NK-92 treated with Interleukin-12 subunit alpha and Interleukin-12 subunit beta, amount 100 ng/mL, for 24 hours (cell line): ENCODE data around the gene HOATZ.

Source experiments
- DNase-seq: peaks from one replicate; lab custom pipeline; 2025; lab: John Stamatoyannopoulos, UW

Gene HOATZ

GRCh38 chr11:111549196-111549868 is 34.8 kb downstream of the HOATZ start:
- DNase-seq: no peak

- no peak for DNase-seq
Observed at GRCh38 chr11:111549869-111550203, 35.3 kb downstream of the HOATZ start.

DNA sequence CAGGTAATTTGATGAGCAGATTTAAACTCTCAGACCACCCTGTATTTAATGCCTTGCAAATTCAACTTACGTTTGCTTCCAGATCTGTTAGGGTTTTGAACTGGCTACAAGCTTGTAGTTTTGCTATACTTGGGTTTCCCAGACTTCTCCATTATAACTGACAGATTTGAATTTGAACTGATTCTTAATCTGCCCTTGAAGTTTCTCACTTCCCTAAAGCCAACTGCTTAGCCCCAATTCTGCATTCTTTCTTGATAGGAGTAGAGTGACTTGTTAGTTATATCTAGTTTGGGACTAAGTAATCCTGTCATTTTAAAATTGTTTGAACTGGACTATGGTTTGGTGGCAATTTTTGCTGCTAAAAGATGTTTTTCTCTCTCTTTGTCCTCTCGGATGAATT is 35.7 kb downstream of the HOATZ start:
- DNase-seq: no peak

DNA sequence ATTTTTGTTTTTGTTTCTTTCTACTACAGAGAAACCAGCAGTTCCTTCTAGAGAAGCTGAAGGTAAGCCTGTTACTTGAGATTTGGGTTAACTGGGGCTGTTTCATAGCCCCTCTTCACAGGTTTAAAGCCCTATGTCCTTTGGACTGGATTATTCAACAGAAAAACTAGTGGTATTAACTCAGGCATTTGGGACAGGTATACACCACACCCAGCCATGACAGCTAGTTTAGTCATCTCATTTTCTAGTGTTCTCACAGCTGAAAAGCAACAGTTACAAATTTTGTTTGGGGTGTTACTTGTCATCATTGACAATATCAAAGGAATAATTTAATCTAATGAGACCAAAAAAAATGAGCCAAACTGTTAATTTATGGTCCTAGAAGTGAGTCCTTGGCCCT is 40.0 kb downstream of the HOATZ start:
- DNase-seq: no peak

GRCh38 chr11:111555255-111555654 is 40.7 kb downstream of the HOATZ start:
- DNase-seq: no peak

DNA sequence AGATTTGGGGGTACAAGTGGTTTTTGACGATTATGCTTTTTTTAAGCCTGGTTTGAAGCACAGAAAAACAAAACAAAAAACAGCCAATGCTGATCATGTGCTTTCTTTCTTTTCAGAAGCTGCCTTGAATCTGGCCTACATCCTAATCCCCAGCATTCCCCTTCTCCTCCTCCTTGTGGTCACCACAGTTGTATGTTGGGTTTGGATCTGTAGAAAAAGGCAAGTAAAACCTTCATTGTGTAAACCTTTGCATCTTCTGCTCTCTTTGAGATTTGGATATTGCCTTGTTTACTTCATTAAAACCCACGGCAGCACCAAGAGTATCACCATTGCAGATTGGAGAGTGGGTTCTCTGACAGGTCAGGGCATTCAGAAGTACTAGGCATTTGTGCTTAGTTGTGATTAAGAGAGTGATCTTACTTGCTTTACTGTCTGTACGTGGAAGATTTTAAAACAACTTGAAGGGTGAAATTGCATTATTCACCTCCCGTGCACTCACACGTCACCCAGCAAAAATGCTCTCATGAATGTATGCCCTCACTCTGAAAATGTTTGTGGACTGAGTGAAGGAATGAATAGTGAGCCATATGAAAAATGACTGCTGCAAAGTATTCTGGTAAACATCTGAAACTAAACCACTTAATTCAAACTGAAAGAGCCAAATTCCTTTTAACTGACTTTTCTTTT is 43.0 kb downstream of the HOATZ start:
- DNase-seq: no peak

DNA sequence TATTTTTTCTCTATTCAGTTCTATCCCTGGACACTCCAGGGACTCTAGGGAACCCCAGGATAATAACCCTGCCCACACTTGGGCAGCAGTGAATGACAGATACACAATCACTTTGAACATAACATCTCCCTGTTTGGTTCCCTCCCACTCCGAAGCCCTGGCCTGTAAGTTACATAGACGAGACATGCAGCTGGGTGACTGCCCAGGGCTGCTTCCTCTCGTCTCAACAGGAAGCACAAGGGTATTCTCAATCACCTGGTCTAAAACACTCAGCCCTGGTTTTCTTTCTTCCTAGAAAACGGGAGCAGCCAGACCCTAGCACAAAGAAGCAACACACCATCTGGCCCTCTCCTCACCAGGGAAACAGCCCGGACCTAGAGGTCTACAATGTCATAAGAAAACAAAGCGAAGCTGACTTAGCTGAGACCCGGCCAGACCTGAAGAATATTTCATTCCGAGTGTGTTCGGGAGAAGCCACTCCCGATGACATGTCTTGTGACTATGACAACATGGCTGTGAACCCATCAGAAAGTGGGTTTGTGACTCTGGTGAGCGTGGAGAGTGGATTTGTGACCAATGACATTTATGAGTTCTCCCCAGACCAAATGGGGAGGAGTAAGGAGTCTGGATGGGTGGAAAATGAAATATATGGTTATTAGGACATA is 45.4 kb downstream of the HOATZ start:
- no peak for DNase-seq

DNA sequence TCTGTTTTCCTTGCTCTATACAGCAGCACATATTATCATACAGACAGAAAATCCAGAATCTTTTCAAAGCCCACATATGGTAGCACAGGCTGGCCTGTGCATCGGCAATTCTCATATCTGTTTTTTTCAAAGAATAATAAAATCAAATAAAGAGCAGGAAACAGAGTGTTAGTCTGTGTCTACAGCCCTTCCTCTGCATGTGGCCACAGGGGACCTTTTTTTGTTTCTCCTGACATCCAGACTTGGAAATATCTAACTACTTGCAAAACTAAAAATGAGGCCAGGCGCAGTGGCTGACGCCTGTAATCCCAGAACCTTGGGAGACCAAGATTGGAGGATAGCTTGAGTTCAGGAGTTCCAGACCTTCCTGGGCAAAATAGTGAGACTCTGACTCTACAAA is 46.2 kb downstream of the HOATZ start:
- DNase-seq: no peak

DNA sequence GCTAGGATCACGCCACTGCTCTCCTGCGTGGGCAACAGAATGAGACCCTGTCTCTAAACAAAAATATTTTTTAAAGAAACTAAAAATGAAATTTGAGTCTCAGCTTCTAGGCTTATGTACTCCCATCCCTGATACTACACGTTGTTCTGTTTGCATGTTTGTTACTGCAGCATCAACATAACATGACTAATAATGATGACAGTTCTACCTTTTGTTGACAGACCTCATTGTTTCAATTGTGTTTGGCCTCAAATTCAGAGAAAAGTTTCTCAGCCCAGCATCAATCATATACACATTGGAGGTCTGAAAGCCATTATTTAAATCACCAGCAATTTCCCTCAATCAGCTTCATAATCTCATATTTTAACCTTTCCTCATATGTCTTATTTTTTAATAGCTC is 46.7 kb downstream of the HOATZ start:
- DNase-seq: no peak

- DNase-seq: no peak
Observed at GRCh38 chr11:111561791-111562325, 47.3 kb downstream of the HOATZ start.

DNA sequence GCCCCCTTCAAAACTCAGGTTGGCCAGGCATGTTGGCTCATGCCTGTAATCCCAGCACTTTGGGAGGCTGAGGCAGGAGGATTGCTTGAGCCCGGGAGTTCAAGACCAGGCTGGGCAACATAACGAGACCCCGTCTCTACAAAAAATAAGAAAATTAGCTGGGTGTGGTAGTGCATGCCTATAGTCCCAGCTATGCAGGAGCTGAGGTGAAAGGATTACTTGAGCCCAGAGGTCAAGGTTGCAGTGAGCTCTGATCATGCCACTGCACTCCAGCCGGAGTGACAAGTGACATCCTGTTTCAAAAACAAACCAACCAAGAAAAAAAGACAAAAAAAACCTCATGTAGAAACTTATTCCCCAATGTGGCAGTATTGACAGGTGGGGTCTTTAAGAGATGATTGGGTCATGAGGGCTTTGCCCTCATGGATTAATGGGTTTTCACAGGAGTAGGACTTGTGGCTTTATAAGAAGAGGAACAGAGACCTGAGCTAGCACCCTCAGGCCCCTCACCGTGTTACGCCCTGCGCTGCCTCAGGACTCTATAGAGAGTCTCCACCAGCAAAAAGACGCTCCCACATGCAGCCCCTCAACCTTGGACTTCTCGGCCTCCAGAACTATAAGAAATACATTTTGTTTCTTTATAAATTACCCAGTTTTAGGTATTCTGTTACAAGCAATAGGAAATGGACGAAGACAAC is 48.3 kb downstream of the HOATZ start:
- no peak for DNase-seq

DNA sequence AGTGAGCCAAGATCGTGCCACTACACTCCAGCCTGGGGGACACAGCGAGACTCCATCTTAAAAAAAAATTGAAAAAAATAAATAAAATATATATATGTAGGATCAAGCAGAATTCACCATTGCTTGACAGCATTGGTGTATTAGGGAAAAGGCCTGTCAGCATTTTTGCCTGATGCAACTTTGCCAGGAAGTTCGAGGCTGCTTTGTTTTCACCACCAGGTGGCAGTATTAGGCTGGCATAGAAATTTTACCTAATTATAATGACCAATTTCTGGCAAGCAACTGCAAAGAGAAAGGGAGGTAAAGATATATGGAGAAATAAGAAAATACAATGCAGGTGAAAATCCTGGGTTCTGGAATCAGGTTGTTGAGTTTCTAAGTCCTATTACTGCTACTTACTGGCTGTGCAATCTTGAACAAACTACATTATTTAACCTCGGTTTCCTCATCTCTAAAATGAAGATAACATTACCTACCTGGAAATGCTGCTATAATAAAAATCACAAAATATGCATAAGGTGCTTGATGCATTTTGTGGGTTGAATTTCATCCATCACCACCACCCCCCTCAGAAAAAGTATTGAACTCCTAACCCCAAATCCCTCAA is 50.6 kb downstream of the HOATZ start:
- peak; percentile 9 for DNase-seq

- no peak for DNase-seq
Observed at GRCh38 chr11:111566324-111566723, 51.7 kb downstream of the HOATZ start.

DNA sequence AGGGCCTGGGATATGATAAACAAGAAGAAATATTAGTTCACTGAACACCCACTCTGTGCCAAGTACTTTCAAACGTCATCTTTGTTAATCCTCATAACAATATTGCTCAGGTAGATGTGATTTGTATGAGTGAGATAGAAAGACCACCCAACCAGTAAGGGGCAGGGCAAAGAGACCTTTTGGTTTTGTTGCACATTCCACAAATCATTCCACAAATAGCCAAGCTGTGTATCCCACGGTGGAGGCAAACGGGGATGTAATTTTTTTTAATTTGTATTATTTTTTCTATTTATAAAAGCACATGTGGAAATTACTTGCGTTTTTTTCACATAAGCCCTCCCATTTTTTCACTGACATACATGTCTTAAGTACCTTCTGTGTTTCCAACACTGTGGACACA is 54.9 kb downstream of the HOATZ start:
- no peak for DNase-seq

- DNase-seq: no peak
Observed at GRCh38 chr11:111570796-111571195, 56.2 kb downstream of the HOATZ start.

DNA sequence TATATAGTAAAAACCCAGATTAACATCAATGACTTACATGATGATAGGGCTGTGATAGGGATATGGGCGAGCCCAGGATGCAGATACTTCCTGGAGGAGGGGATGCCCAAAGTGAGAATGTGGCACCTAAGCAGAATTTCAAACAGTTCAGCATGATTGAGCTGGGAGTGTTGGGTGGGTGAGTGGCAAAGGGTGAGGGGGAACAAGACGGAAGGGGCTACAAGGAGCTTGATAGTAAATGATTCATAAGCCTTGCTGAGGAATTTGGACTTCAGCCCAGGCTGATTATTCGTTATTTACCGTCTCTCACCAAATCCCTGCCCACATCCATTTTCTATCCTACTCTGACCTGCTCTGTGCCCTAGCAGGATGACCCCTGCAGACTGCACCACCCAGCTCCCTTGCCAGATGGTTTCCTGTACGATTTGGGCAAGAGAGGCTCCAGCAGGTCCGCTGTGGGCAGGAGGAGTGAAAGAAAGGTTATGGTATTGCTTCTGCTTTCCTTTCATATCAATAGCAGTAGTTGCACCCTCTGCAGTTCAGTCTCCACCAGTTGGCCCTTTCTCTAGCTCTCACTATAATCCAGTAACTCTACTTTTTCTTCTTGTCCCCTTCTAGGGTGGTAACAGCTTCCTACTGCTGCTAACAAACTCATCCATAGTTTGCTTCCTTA is 57.4 kb downstream of the HOATZ start:
- no peak for DNase-seq

DNA sequence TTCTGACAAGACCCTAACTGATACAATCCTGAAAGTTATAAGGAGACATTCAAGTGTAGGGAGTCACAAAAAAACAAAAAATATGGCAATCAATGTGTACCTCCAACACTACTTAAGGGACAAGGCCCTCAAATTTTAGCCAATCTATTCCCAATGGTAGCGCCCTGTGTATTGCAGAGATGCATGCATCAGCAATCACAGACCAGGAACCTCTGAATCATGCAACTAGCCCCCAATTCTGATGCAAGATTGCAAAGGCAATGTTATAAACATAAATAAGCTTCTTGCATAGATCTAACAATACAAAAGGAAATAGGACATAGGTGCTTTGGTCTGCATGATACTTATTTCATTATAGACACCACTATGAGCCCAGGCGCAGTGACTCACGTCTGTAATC is 58.0 kb downstream of the HOATZ start:
- DNase-seq: no peak

GRCh38 chr11:111573821-111574249 is 59.3 kb downstream of the HOATZ start:
- DNase-seq: no peak

DNA sequence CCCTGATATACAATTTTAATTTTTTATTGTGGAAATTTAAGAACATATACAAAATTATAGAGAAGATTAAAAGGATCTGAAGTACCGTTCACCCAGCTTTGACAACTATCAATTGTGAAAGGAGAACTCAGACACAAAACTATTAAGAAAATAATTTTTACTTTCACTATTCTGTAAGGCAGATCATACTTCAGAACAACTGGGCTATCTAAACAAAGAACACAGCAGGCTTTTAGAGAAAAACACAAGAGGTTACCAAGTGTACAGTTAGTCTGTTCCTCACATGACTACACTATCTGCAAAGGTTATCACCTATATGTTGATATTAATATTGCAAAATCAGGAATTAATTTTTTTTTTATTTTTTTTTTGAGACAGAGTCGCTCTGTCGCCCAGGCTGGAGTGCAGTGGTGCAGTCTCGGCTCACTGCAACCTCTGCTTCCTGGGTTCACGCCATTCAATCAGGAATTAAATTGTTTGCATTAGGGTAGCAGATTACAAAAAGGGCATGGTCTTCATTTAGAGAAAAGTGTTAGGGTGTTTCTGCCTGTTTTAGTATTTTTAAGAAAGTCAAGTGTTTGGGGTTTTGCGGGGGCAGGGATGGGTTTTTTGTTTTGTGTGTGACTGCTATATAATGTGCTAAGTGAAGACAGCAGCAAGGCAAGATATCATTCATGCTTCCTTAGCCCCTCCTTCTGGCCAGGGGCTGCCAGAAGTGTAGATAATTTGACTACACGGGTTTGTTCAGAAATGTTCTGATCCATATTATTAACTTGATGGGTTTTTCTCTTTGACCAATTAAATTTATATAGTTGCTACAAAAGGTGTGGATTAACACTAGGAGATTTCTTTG is 60.0 kb downstream of the HOATZ start:
- DNase-seq: no peak

GRCh38 chr11:111575740-111576139 is 61.2 kb downstream of the HOATZ start:
- no peak for DNase-seq

DNA sequence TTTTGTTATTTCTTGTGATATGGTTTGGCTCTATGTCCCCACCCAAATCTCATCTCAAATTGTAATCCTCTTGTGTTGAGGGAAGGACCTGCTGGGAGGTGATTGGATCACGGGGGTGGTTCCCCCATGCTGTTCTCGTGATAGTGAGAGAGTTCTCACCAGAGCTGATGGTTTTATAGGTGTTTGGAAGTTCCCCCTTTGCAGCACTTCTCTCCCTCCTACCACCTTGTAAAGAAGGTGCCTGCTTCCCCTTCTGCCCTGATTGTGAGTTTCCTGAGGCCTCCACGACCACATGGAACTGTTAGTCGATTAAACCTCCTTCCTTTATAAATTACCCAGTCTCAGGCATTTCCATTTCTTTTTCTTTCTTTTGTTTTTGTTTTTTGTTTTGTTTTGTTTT is 63.2 kb downstream of the HOATZ start:
- no peak for DNase-seq
